A549 (cell line): ENCODE measurements around the gene KCNG4. TPM values are rescaled to one million over a fixed set of nuclear protein-coding genes. Genes with fewer than 3 reads are reported as not detected.

ENCODE experiments used
- ATAC-seq, 2 experiments: fragments of 200-7000 bp in 1 of 2; fragments of >200 bp in 1 of 2; cut with Nextera tagmentation in 1 of 2; cut with Tn5 transposase in 1 of 2; 3 replicates each; pipeline versions ENCODE4 v1.8.0 to v1.9.1; 2018 to 2020; ENCODE audit warnings: mild to moderate bottlenecking in 1 of 2, moderate library complexity in 1 of 2
- CTCF ChIA-PET: fragments of 300-600 bp; sonication (Branson Sonifier 250); formaldehyde crosslinking; extraction: SDS; loops from one replicate; lab custom pipeline; 2021; ENCODE audit warnings: antibody characterized with exemption, inconsistent platforms; lab: Yijun Ruan, JAX
- POLR2A ChIA-PET: fragments of 350-600 bp; formaldehyde crosslinking; extraction: SDS; loops from one replicate; lab custom pipeline; 2021; ENCODE audit warnings: antibody characterized with exemption, inconsistent platforms; lab: Yijun Ruan, JAX
- DNase-seq, 2 experiments: peaks; one replicate each; pipeline versions ENCODE4 v3.0.0 to v3.0.0-alpha.2; 2011 to 2016; ENCODE audit warnings: low read depth in 1 of 2, low spot score in 1 of 2
- FAIRE-seq: peaks from 2 replicates; lab custom pipeline; 2011; peaks lifted over from hg19 to GRCh38; lab: Jason Lieb, UNC
- H3K27ac ChIP-seq, 2 experiments: fragments of >200 bp; sonication (Bioruptor Twin); formaldehyde crosslinking; 3 replicates each; pipeline ENCODE4 v1.5.1; 2016 to 2017
- H3K4me1 ChIP-seq: fragments of >200 bp; sonication (Bioruptor Twin); formaldehyde crosslinking; 3 replicates; pipeline ENCODE4 v1.6.1; 2016
- H3K4me2 ChIP-seq: fragments of >200 bp; sonication (Bioruptor Twin); formaldehyde crosslinking; 3 replicates; pipeline ENCODE4 v1.6.1; 2016
- H3K4me3 ChIP-seq: fragments of >200 bp; sonication (Bioruptor Twin); formaldehyde crosslinking; 3 replicates; pipeline ENCODE4 v1.5.1; 2016
- H3K9me3 ChIP-seq: fragments of >200 bp; sonication (Bioruptor Twin); formaldehyde crosslinking; 3 replicates; pipeline ENCODE4 v1.6.1; 2016
- ATOH8 ChIP-seq: fragments of 250-450 bp; sonication (Bioruptor Pico); IDR thresholded peaks from 2 replicates; pipeline ENCODE4 v1.5.0; 2020; ENCODE audit warnings: low read depth, mild to moderate bottlenecking, moderate library complexity
- BCL3 ChIP-seq: fragments of >200 bp; sonication (Bioruptor Twin); formaldehyde crosslinking; IDR thresholded peaks from 3 replicates; pipeline ENCODE4 v1.6.1; 2016
- CBX2 ChIP-seq: fragments of 200-600 bp; sonication (generic); IDR thresholded peaks from 2 replicates; pipeline ENCODE4 v1.6.1; 2016; ENCODE audit warnings: low read depth, mild to moderate bottlenecking, borderline replicate concordance
- CBX8 ChIP-seq: fragments of 200-600 bp; sonication (generic); IDR thresholded peaks from 2 replicates; pipeline ENCODE4 v1.6.1; 2016
- CEBPB ChIP-seq, 2 experiments: fragments of >200 bp in 1 of 2; sonication (Bioruptor Twin) in 1 of 2; formaldehyde crosslinking in 1 of 2; IDR thresholded peaks; 2 replicates each; pipeline ENCODE4 v1.6.1; 2012 to 2016
- CHD2 ChIP-seq: fragments of 150-350 bp; IDR thresholded peaks from 2 replicates; pipeline ENCODE4 v1.6.1; 2014; ENCODE audit warnings: low read length; ENCODE audit not compliant: partially characterized antibody
- FOSB ChIP-seq: fragments of 250-450 bp; sonication (Bioruptor Pico); IDR thresholded peaks from 2 replicates; pipeline ENCODE4 v1.5.0; 2020; ENCODE audit warnings: mild to moderate bottlenecking, moderate library complexity
- FOSL2 ChIP-seq, 2 experiments: fragments of 450-650 bp in 1 of 2; fragments of >200 bp in 1 of 2; sonication (Bioruptor Twin) in 1 of 2; formaldehyde crosslinking; IDR thresholded peaks; 2 replicates each; pipeline versions ENCODE4 v1.5.0 to v1.6.1; 2016 to 2020; ENCODE audit warnings: mild to moderate bottlenecking in 1 of 2, moderate library complexity in 1 of 2
- FOXS1 ChIP-seq: fragments of 250-450 bp; sonication (Bioruptor Pico); IDR thresholded peaks from 2 replicates; pipeline ENCODE4 v1.5.0; 2020; ENCODE audit warnings: mild to moderate bottlenecking, moderate library complexity
- GATA3 ChIP-seq: IDR thresholded peaks from 2 replicates; pipeline ENCODE4 v1.6.1; 2012; ENCODE audit warnings: borderline replicate concordance
- JUN ChIP-seq, 2 experiments: fragments of >200 bp; sonication (Bioruptor Twin); formaldehyde crosslinking; IDR thresholded peaks; 2 replicates in 1 of 2; 3 replicates in 1 of 2; pipeline ENCODE4 v1.6.1; 2016 to 2017
- KDM5A ChIP-seq: fragments of 200-600 bp; sonication (generic); IDR thresholded peaks from 2 replicates; pipeline ENCODE4 v1.6.1; 2016; ENCODE audit warnings: antibody characterized with exemption, mild to moderate bottlenecking
- MYC ChIP-seq: IDR thresholded peaks from 2 replicates; pipeline ENCODE4 v1.6.1; 2012; ENCODE audit warnings: mild to moderate bottlenecking, inconsistent platforms, low read length, improper control_type of control experiment, borderline replicate concordance
- NFE2L2 ChIP-seq: fragments of 150-350 bp; conservative IDR thresholded peaks from 2 replicates; pipeline ENCODE4 v1.6.1; 2014; ENCODE audit warnings: low read length
- NR3C1 ChIP-seq: fragments of >200 bp; sonication (Bioruptor Twin); formaldehyde crosslinking; IDR thresholded peaks from 3 replicates; pipeline ENCODE4 v1.6.1; 2017
- PHF8 ChIP-seq: fragments of 200-600 bp; sonication (generic); IDR thresholded peaks from 2 replicates; pipeline ENCODE4 v1.6.1; 2016; ENCODE audit warnings: low read depth, mild to moderate bottlenecking, antibody characterized with exemption, moderate library complexity, borderline replicate concordance
- RCOR1 ChIP-seq: fragments of 150-350 bp; IDR thresholded peaks from 2 replicates; pipeline ENCODE4 v1.6.1; 2014; ENCODE audit warnings: antibody characterized with exemption, low read length, low read depth
- SMC3 ChIP-seq: fragments of >200 bp; sonication (Bioruptor Twin); formaldehyde crosslinking; IDR thresholded peaks from 3 replicates; pipeline ENCODE4 v1.6.1; 2018; ENCODE audit warnings: inconsistent platforms
- WGBS: methylation state at CpG from one replicate; pipeline ENCODE4 v1.1.6; 2017; ENCODE audit errors: missing lambda C conversion rate; 5-methylcytosine and 5-hydroxymethylcytosine counted together
- polyA plus RNA-seq, 4 experiments: library from polyadenylated mRNA; depleted of rRNA in 3 of 4; stranded (reverse); fragments of >200 nt; fragmentation: RNase III in 1 of 4; extraction: RNeasy Plus Mini Kit Qiagen cat#74134 plus additional on column Dnase treatment in 1 of 4; gene quantifications; 2 replicates in 3 of 4; 3 replicates in 1 of 4; pipeline ENCODE4 v1.2.3, GENCODE V29; 2011 to 2017
- TF ChIP-seq, protein P1 (sequence below): fragments of 150-350 bp; IDR thresholded peaks from 2 replicates; pipeline ENCODE4 v1.6.1; 2014; ENCODE audit warnings: low read depth, mild to moderate bottlenecking, low read length
- TF ChIP-seq, protein P2 (sequence below): fragments of 450-650 bp; IDR thresholded peaks from 2 replicates; pipeline ENCODE4 v1.6.1; 2014; ENCODE audit warnings: antibody characterized with exemption

KCNG4 gene
- polyA plus RNA-seq, 2 of the 4 experiments (the other 2 are of a cell fraction), result not detected

DNA sequence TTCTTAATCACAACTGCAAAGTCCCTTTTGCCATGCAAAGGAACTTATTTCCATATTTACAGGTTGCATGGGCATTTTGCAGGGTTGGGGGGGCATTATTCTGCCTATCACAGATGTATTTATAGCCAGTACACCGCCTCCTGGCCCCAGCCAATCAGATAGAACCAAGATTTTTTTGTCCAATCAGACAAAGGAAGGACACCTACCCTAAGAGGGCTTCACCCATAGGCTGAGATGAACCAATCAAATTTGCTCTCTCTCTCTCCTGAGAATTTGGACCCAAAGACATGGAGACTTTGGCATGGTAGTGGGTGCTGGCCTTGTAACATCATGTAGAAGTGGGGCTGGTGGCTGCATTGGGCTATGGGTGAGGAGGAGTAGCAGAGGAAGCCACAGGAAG is 3.9 kb upstream of the KCNG4 start:
- Histone ChIP-seq H3K4me1 (no peaks in the 10 kb centered on the region), H3K4me2 (no peak overlapping the region), H3K9me3 (no peaks in the 10 kb centered on the region; the same call in 2 of the 3 replicates), H3K4me3 (no peak overlapping the region), H3K27ac (no peak overlapping the region)
- no peak for DNase-seq
- WGBS, result 17% methylated on average over 1 of the region's 1 CpG
- POLR2A ChIA-PET, result no interaction called here
- ATAC-seq, result peak in 1 of 2 experiments; percentile 53; a peak in 2 of 6 replicates
- FAIRE-seq, result no peak
- no peak for TF ChIP-seq KDM5A
- TF ChIP-seq ATOH8, result no peak
- TF ChIP-seq SMC3, result no peak
- TF ChIP-seq CBX8, result no peak
- no peak for TF ChIP-seq PHF8
- TF ChIP-seq NFE2L2, result no peak
- TF ChIP-seq, protein P1, sequence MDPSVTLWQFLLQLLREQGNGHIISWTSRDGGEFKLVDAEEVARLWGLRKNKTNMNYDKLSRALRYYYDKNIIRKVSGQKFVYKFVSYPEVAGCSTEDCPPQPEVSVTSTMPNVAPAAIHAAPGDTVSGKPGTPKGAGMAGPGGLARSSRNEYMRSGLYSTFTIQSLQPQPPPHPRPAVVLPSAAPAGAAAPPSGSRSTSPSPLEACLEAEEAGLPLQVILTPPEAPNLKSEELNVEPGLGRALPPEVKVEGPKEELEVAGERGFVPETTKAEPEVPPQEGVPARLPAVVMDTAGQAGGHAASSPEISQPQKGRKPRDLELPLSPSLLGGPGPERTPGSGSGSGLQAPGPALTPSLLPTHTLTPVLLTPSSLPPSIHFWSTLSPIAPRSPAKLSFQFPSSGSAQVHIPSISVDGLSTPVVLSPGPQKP, result no peak
- no peak for TF ChIP-seq CHD2
- no peak for TF ChIP-seq GATA3
- TF ChIP-seq MYC, result no peak
- TF ChIP-seq, all 56 proteins: peak for 0
- CTCF ChIA-PET, result interaction anchor here (3.8 kb wide), 1 partner anchor 34 kb away, joined by 22 read pairs; no protein-coding TSS in a partner anchor

DNA sequence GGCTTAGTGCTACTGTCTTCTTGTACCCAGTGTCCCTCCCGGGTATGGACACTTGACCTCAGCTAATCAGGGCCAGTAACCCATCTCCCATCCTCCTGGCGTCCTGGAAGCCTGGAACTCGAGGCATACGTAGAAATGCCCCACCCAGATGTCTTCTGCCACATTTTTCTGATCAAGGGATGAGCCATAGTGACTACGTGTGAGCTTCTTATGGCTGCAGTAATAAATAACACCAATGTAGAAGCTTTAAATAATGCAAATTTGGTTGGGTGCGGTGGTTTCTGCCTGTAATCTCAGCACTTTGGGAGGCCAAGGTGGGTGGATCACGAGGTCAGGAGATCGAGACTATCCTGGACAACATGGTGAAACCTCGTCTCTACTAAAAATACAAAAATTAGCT is 3.0 kb upstream of the KCNG4 start:
- Histone ChIP-seq H3K4me1 (no peaks in the 10 kb centered on the region), H3K4me2 (no peak overlapping the region), H3K27ac (no peak overlapping the region), H3K9me3 (no peaks in the 10 kb centered on the region; the same call in 2 of the 3 replicates), H3K4me3 (no peak overlapping the region)
- POLR2A ChIA-PET, result no interaction called here
- TF ChIP-seq CEBPB (IDR thresholded peaks at IDR 0.05) (no peak), BCL3 (no peak), NR3C1 (no peak), FOXS1 (CRISPR knock-in tag) (no peak), CBX2 (no peak), PHF8 (no peak), FOSL2 (IDR thresholded peaks at IDR 0.05) (no peak), FOSL2 (CRISPR knock-in tag; IDR thresholded peaks at IDR 0.05) (no peak), RCOR1 (no peak), KDM5A (no peak), JUN (IDR thresholded peaks at IDR 0.05) (no peak)
- TF ChIP-seq, protein P2, sequence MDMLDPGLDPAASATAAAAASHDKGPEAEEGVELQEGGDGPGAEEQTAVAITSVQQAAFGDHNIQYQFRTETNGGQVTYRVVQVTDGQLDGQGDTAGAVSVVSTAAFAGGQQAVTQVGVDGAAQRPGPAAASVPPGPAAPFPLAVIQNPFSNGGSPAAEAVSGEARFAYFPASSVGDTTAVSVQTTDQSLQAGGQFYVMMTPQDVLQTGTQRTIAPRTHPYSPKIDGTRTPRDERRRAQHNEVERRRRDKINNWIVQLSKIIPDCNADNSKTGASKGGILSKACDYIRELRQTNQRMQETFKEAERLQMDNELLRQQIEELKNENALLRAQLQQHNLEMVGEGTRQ, result no peak
- FAIRE-seq (no peak), DNase-seq (no peak), ATAC-seq (no peak)
- WGBS, result 48% methylated on average over 9 of the region's 9 CpGs
- CTCF ChIA-PET, result interaction anchor here (0.5 kb wide), 1 partner anchor 99 kb away, joined by 3 read pairs; no protein-coding TSS in a partner anchor

- FAIRE-seq, result no peak
- ChIA-PET POLR2A (no interaction called here), CTCF (no interaction called here)
Observed at GRCh38 chr16:84241778-84242177, 2.0 kb upstream of the KCNG4 start.

More at GRCh38 chr16:84241778-84242177, 2.0 kb upstream of the KCNG4 start:
- Histone ChIP-seq H3K4me2 (no peak overlapping the region), H3K27ac (no peak overlapping the region), H3K4me1 (no peaks in the 10 kb centered on the region), H3K4me3 (no peak overlapping the region), H3K9me3 (no peaks in the 10 kb centered on the region; the same call in 2 of the 3 replicates)
- no peak for ATAC-seq
- no peak for DNase-seq
- WGBS, result 3% methylated on average over 1 of the region's 1 CpG
- TF ChIP-seq FOSB, result no peak
- TF ChIP-seq, protein P1, result no peak
